ENCODE measurements around the gene DENND2A. TPM values are rescaled to one million over a fixed set of nuclear protein-coding genes. Genes with fewer than 3 reads are reported as not detected.

Gene DENND2A
- total RNA-seq, 1 donor from 2014 or later: not detected

DNA sequence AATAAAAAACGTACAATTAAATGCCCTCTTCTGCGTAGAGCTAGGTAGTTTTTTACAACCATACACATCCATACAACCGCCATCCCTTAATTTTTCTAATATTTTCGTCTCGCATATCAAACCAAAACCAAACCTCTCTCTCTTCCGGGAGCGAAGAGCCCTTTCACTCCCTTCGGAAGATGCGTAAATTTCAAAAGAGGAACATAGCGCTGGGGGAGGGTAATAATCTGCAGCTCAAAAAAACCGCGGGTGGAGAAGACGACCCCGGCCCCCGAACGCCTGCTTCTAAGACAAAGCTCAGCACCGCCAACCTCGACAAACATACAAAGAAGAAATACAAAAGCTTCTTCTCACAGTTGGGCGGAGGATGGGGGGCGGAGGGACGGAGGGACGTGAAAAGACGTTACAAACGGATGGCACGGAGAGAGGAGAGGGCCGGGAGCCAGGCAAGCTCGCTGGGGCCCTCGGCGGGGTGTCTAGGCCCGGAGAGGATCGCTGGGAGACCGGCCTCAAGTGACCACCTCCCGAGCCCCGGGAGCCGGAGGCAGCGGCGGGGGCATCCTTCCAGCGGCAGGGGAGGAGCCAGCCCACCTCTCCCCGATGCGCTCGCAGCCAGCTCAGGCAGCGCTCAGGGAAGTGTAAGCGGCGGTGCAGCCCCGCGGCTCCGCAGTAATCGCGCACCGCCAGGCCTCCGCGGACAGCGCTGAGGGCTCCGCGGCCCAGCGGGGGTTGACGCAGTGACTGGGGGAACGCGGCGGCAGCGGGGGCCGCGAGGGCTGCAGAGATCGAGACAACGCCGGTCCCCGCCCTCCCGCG is 162.2 kb downstream of the DENND2A start:
- intact Hi-C loops (cut with micrococcal nuclease): loop anchor here (1.0 to 10.0 kb wide), 12 partner anchors 76 to 1374 kb away; partner anchors contain the start of genes BRAF, MRPS33, NDUFB2 and SSBP1

- intact Hi-C loops (cut with micrococcal nuclease): loop anchor here (1.0 to 10.0 kb wide), 4 partner anchors 177 to 1372 kb away; partner anchors contain the start of gene ZC3HAV1
Measured at GRCh38 chr7:140476698-140477261, 163.8 kb downstream of the DENND2A start.

DNA sequence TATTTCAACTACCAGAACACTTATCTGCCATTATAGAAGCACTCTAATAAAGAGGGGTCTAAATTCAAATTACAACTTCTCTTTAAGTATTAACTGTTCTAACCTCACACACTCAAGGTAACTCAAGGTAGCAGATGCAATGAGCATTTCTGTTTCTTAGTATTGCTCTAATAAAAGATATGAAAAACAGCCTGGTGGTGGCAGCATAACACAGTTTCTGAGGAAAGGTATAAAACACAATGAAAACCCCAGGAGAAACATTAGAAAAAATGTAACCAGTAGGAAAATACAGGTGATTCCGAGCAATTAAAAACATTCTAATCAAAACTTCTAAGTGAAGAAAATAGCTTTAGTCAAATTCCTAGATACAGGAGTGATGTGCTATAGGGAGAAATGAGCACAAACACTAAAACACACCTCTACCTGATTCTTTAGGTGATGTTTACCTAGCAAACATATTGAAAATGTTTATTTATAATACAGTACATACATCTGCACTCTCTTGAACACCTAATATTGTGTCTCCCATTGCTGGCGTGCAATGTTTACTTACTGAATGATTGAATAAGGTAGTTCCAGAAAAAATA is 164.8 kb downstream of the DENND2A start:
- intact Hi-C loops (cut with micrococcal nuclease): loop anchor here (1.0 to 10.0 kb wide), 5 partner anchors 17 to 1371 kb away; partner anchors contain the start of gene ZC3HAV1

Other genes starting within 250 kb of the DENND2A start
- 49.8 and 51.7 TPM in 2 replicates for gene SLC37A3, start 242.3 kb downstream of the DENND2A start, total RNA-seq
- 9.0 and 9.5 TPM in 2 replicates for gene RAB19, start 236.8 kb downstream of the DENND2A start, total RNA-seq
- 67.7 and 69.1 TPM in 2 replicates for gene MKRN1, start 161.3 kb downstream of the DENND2A start, total RNA-seq
- 22.2 TPM in 2 replicates for gene ADCK2, start 32.1 kb upstream of the DENND2A start, total RNA-seq
- gene NDUFB2, start 55.9 kb upstream of the DENND2A start, total RNA-seq: 203 and 205 TPM in 2 replicates